ENCODE results near the gene RASIP1. TPM values are rescaled to one million over a fixed set of nuclear protein-coding genes. Genes with fewer than 3 reads are reported as not detected.

The RASIP1 gene
- total and polyA plus RNA-seq, 2 of the 8 experiments (the other 6 are each of a cell fraction or from before 2014, with no cell fraction given): 9.3 to 11.4 TPM

- Histone ChIP-seq H2BK12ac (ENCODE audit: low read depth, low read length) (no peak overlapping the region), H4K20me1 (replicated peaks in 1 of 2; ENCODE audit: control insufficient read depth in 1 of 2, insufficient read depth in 2 of 2, low read length in 2 of 2) (no peaks in the 10 kb centered on the region), H3K27ac (ENCODE audit: low read depth, low read length) (no peak overlapping the region), H4K91ac (replicated peaks; ENCODE audit: insufficient read length, low read length) (no peak overlapping the region), H4K8ac (ENCODE audit: extremely low read depth, insufficient read depth, low read length) (no peak overlapping the region), H3K4ac (replicated peaks; ENCODE audit: insufficient read length, low read depth, low read length) (peak overlapping the region; percentile 71), H4K5ac (ENCODE audit: insufficient read length, low read depth, low read length) (no peak overlapping the region), H3K14ac (ENCODE audit: insufficient read length) (no peak overlapping the region), H3K4me2 (ENCODE audit: insufficient read depth in 1 of 2, low read depth in 2 of 2, low read length in 2 of 2) (peak overlapping the region; percentile 75 to 95), H2BK120ac (replicated peaks; ENCODE audit: low read depth, low read length) (no peak overlapping the region), H3K9me3 (ENCODE audit: insufficient read depth in 2 of 2, low read depth in 1 of 2, low read length in 1 of 2) (no peaks in the 10 kb centered on the region), H3K79me1 (ENCODE audit: low read depth, low read length) (no peaks in the 10 kb centered on the region), H3K79me2 (ENCODE audit: control insufficient read depth in 1 of 2, insufficient read depth in 2 of 2, low read length in 2 of 2) (no peaks in the 10 kb centered on the region), H3K27me3 (replicated peaks in 1 of 4; ENCODE audit: control insufficient read depth in 3 of 4, extremely low read depth in 1 of 4, insufficient read depth in 3 of 4, low read length in 3 of 4) (peaks cover 3 to 19% (median 12%) of the 10 kb centered on the region in 4 experiments; a peak in 6 of 7 replicates), H3K23ac (ENCODE audit: insufficient read length) (no peak overlapping the region), H3K36me3 (ENCODE audit: control insufficient read depth in 2 of 4, insufficient read depth in 4 of 4, low read length in 3 of 4) (no peaks in the 10 kb centered on the region), H2BK5ac (ENCODE audit: low read depth, low read length) (no peak overlapping the region; the same call in 1 of the 2 replicates), H2AFZ (ENCODE audit: low read length) (0 out of 2 replicates have a peak overlapping the region, but pooled peaks have one; percentile 60), H3K56ac (replicated peaks; ENCODE audit: insufficient read length, low read depth, low read length) (no peak overlapping the region), H2BK15ac (ENCODE audit: low read length) (no peak overlapping the region), H3K4me3 (ENCODE audit: extremely low read depth in 1 of 4, insufficient read depth in 2 of 4, low read depth in 3 of 4, low read length in 4 of 4) (peak overlapping the region; percentile 38 to 75 (median 52)), H3K9ac (replicated peaks in 1 of 4; ENCODE audit: extremely low read depth in 1 of 4, low read depth in 3 of 4, low read length in 3 of 4) (peak overlapping the region in 2 of 4 experiments; percentile 2 to 9; a peak in 1 of 7 replicates), H3K23me2 (ENCODE audit: low read depth, low read length) (peaks cover 10% of the 10 kb centered on the region; the same call in 1 of the 2 replicates), H3K18ac (ENCODE audit: extremely low read depth, low read length) (peak overlapping the region; percentile 32), H3K4me1 (replicated peaks in 1 of 4; ENCODE audit: control insufficient read depth in 3 of 4, insufficient read depth in 4 of 4, low read length in 3 of 4) (peaks cover 5 to 26% (median 22%) of the 10 kb centered on the region in 4 experiments), H2BK20ac (ENCODE audit: low read length) (no peak overlapping the region), H2AK5ac (ENCODE audit: low read depth, low read length) (no peak overlapping the region)
- ChIA-PET CTCF (ENCODE audit: partially characterized antibody) (interaction anchor here (0.5 to 3.6 kb wide), 17 partner anchors 10 to 470 kb away, joined by 3 to 23 read pairs (median 4); partner anchors contain the start of genes CA11, FUT1 and FUT2), POLR2A (ENCODE audit: partially characterized antibody) (interaction anchor here (0.5 to 4.5 kb wide), 22 partner anchors 8 to 324 kb away, joined by 3 to 22 read pairs (median 5); partner anchors contain the start of genes CA11, FAM83E, FUT2 and IZUMO1)
- WGBS, 2 experiments (ENCODE audit: extremely low coverage in 1 of 2, insufficient coverage in 1 of 2, insufficient read length in 1 of 2, insufficient replicate concordance in 2 of 2, low coverage in 1 of 2, low lambda C conversion rate in 2 of 2, missing lambda C conversion rate in 1 of 2): 4% methylated on average over 30 of the region's 96 CpGs; no CpG with 5 or more reads in 1 of the 2 experiments
- DNase-seq (ENCODE audit: low read depth in 1 of 2, low spot score in 2 of 2) (peak; percentile 89 to 99), FAIRE-seq (no peak)
- TF ChIP-seq SP4 (IDR thresholded peaks at IDR 0.05; ENCODE audit: low read length): peak; percentile 78; the same call in 1 of the 2 replicates
- TF ChIP-seq E2F6 (IDR thresholded peaks at IDR 0.05): peak; percentile 53
- TF ChIP-seq TAF7 (optimal IDR thresholded peaks at IDR 0.05; ENCODE audit: borderline replicate concordance, low read depth, low read length): peak; percentile 8
- TF ChIP-seq CREB1 (IDR thresholded peaks at IDR 0.05): 0 out of 2 replicates have a peak, but pooled peaks have one; percentile 12
- peak; percentile 61 for TF ChIP-seq BACH1 (IDR thresholded peaks at IDR 0.05; ENCODE audit: low read length)
- TF ChIP-seq YY1 (IDR thresholded peaks at IDR 0.05; ENCODE audit: low read depth, low read length): no peak
- no peak for TF ChIP-seq GABPA (IDR thresholded peaks at IDR 0.05; ENCODE audit: borderline replicate concordance, insufficient read depth, low read length)
- TF ChIP-seq, protein P1, sequence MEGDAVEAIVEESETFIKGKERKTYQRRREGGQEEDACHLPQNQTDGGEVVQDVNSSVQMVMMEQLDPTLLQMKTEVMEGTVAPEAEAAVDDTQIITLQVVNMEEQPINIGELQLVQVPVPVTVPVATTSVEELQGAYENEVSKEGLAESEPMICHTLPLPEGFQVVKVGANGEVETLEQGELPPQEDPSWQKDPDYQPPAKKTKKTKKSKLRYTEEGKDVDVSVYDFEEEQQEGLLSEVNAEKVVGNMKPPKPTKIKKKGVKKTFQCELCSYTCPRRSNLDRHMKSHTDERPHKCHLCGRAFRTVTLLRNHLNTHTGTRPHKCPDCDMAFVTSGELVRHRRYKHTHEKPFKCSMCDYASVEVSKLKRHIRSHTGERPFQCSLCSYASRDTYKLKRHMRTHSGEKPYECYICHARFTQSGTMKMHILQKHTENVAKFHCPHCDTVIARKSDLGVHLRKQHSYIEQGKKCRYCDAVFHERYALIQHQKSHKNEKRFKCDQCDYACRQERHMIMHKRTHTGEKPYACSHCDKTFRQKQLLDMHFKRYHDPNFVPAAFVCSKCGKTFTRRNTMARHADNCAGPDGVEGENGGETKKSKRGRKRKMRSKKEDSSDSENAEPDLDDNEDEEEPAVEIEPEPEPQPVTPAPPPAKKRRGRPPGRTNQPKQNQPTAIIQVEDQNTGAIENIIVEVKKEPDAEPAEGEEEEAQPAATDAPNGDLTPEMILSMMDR (IDR thresholded peaks at IDR 0.05; ENCODE audit: control extremely low read depth in 1 of 3, insufficient read depth in 1 of 3, low read depth in 1 of 3, low read length in 3 of 3): peak; percentile 48 to 86 (median 56)
These were observed 1.6 kb downstream of the RASIP1 start for GRCh38 chr19:48738557-48739403.

Data from H1 (cell line).